ENCODE data around the gene OR8H3. TPM values are rescaled to one million over a fixed set of nuclear protein-coding genes. Genes with fewer than 3 reads are reported as not detected.

OR8H3 gene
- polyA plus RNA-seq, 1 experiment, result not detected

DNA sequence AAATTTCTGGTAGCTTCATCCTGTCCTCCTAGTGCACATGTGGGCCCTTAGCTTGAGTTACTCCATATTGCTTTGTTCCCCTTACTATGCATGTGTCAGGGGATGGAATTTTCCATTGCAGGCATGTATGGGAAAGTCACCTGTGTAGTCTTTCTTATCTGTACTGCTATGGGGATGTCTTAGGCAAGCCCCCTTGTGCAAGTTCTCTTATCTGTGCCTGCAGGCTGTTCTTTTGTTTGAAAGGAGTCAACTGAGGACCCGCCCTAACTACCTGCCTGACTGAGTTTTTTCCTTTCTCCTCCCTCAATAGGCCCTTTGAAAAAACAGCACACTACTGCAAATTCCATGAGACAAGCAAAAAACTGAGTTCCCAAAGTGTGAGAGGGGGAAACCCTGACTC lies 29.2 kb downstream of the OR8H3 start:
- ChIA-PET POLR2A (no interaction called here), CTCF (no interaction called here)
- H3K27me3 ChIP-seq (ENCODE audit: control insufficient read depth, insufficient read depth, low read length), result no peaks in the 10 kb centered on the region
- no peak overlapping the region for H3K4me3 ChIP-seq (ENCODE audit: low read depth, low read length)
- peaks cover 19% of the 10 kb centered on the region for H3K9me3 ChIP-seq (ENCODE audit: control insufficient read depth, insufficient read depth, low read length)
- TF ChIP-seq CTCF (IDR thresholded peaks at IDR 0.05; ENCODE audit: low read depth, low read length), result no peak
- no peak overlapping the region for H3K27ac ChIP-seq (ENCODE audit: low read depth, low read length)
- no peak for DNase-seq (ENCODE audit: low read depth, low spot score)

DNA sequence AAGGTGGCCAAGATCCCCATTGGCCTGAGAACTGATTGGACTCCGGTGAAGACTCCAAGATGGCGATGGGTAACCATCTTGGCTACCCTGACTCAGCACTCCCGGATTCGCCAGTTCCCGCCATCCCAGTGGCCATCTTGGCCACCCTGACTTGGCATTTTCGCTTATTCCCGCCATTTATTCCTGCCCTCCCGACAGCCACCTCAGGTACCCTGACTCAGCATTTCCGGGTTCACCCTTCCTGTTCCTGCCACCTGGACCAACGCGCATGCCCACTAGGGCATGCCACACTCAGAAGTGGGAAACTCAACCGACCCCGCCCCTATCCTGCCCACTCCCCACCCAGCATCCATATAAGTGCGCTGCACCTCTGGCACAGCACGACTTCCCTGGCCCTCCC lies 30.2 kb downstream of the OR8H3 start:
- TF ChIP-seq CTCF (IDR thresholded peaks at IDR 0.05; ENCODE audit: low read depth, low read length), result no peak
- no peaks in the 10 kb centered on the region for H3K27me3 ChIP-seq (ENCODE audit: control insufficient read depth, insufficient read depth, low read length)
- ChIA-PET POLR2A (no interaction called here), CTCF (no interaction called here)
- DNase-seq (ENCODE audit: low read depth, low spot score), result no peak
- no peak overlapping the region for H3K4me3 ChIP-seq (ENCODE audit: low read depth, low read length)
- no peak overlapping the region for H3K27ac ChIP-seq (ENCODE audit: low read depth, low read length)
- peaks cover 19% of the 10 kb centered on the region for H3K9me3 ChIP-seq (ENCODE audit: control insufficient read depth, insufficient read depth, low read length)

DNA sequence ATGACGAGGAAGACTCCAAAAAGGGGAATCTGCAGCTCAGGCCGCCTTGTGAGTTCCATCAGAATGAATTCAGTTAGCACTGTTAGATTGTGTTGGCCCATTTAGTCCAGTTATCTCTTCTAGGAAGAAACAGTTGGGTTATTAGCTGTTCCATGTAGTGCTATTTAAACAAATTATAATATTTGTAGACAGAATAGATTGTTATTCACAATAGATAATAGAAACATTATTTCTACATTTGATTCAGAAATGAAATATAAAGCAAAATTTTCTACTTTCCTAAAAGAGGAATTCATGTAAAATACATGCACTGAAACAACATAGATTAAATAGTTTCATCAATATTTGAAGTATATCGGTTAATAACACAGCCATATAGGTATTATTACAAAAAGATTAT lies 38.0 kb downstream of the OR8H3 start, which contains the start of gene OR8K5:
Gene OR8K5, minus strand, starts transcription at position 101 of the 400 bp plus-strand sequence. Its CDS starts 0 bp downstream, at position 101.
- Histone ChIP-seq H3K4me3 (ENCODE audit: low read depth, low read length) (no peak within 1 kb of the TSS), H3K27me3 (ENCODE audit: control insufficient read depth, insufficient read depth, low read length) (no peaks in the 10 kb centered on the region), H3K27ac (ENCODE audit: low read depth, low read length) (no peak within 1 kb of the TSS), H3K9me3 (ENCODE audit: control insufficient read depth, insufficient read depth, low read length) (peaks cover 7% of the 10 kb centered on the region)
- ChIA-PET CTCF (no interaction called here), POLR2A (no interaction called here)
- no peak for DNase-seq (ENCODE audit: low read depth, low spot score)
- no peak for TF ChIP-seq CTCF (IDR thresholded peaks at IDR 0.05; ENCODE audit: low read depth, low read length)

DNA sequence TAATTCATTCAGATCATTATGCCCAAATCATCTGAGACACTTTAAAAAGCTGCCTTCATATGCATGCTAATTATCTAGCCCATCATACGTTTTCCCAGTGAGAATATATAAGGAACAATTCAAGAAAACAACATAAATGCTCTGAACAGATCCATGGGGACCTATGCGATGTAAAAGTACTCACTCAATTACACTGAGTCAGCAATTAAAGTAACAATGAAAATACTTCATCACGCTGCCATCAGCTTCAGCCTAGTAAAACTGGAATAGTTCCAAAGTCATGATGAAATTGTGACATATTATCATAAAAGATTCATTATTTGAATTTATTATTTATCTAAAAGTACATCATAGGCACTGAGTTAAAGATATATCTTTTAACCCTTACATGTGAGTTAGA lies 41.6 kb downstream of the OR8H3 start:
- H3K27me3 ChIP-seq (ENCODE audit: control insufficient read depth, insufficient read depth, low read length), result no peaks in the 10 kb centered on the region
- peaks cover 6% of the 10 kb centered on the region for H3K9me3 ChIP-seq (ENCODE audit: control insufficient read depth, insufficient read depth, low read length)
- H3K4me3 ChIP-seq (ENCODE audit: low read depth, low read length), result no peak overlapping the region
- CTCF ChIA-PET, result no interaction called here
- no peak overlapping the region for H3K27ac ChIP-seq (ENCODE audit: low read depth, low read length)
- no peak for TF ChIP-seq CTCF (IDR thresholded peaks at IDR 0.05; ENCODE audit: low read depth, low read length)
- POLR2A ChIA-PET, result no interaction called here
- no peak for DNase-seq (ENCODE audit: low read depth, low spot score)

GRCh38 chr11:56172256-56172830 lies 50.2 kb downstream of the OR8H3 start:
- H3K4me3 ChIP-seq (ENCODE audit: low read depth, low read length), result no peak overlapping the region
- ChIA-PET POLR2A (no interaction called here), CTCF (no interaction called here)
- H3K9me3 ChIP-seq (ENCODE audit: control insufficient read depth, insufficient read depth, low read length), result peaks cover 6% of the 10 kb centered on the region
- no peak for DNase-seq (ENCODE audit: low read depth, low spot score)
- H3K27ac ChIP-seq (ENCODE audit: low read depth, low read length), result no peak overlapping the region
- no peaks in the 10 kb centered on the region for H3K27me3 ChIP-seq (ENCODE audit: control insufficient read depth, insufficient read depth, low read length)
- TF ChIP-seq CTCF (IDR thresholded peaks at IDR 0.05; ENCODE audit: low read depth, low read length), result no peak

Small RNAs within 50 kb of the gene (small RNA-seq; reads per million reads assigned to genes)
- gene OR8I4P (ENCODE audit: insufficient read length, low read depth), result not detected

Other genes starting within 250 kb of the OR8H3 start
- gene TRIM51, start 239.1 kb upstream of the OR8H3 start, polyA plus RNA-seq (2011; rRNA removed), result not detected in 2 replicates
- not detected in 2 replicates for gene OR5W2, start 207.8 kb upstream of the OR8H3 start, polyA plus RNA-seq (2011; rRNA removed)
- gene OR5I1, start 186.0 kb upstream of the OR8H3 start, polyA plus RNA-seq (2011; rRNA removed), result not detected in 2 replicates
- gene OR10AG1, start 152.4 kb upstream of the OR8H3 start, polyA plus RNA-seq (2011; rRNA removed), result not detected in 2 replicates
- not detected in 2 replicates for gene OR5F1, start 127.7 kb upstream of the OR8H3 start, polyA plus RNA-seq (2011; rRNA removed)
- not detected in 2 replicates for gene OR5AS1, start 94.7 kb upstream of the OR8H3 start, polyA plus RNA-seq (2011; rRNA removed)
- gene OR8I2, start 29.1 kb upstream of the OR8H3 start, polyA plus RNA-seq (2011; rRNA removed), result not detected in 2 replicates
- not detected in 2 replicates for gene OR8H2, start 18.7 kb upstream of the OR8H3 start, polyA plus RNA-seq (2011; rRNA removed)
- gene OR8J3, start 17.8 kb downstream of the OR8H3 start, polyA plus RNA-seq (2011; rRNA removed), result not detected in 2 replicates
- not detected in 2 replicates for gene OR8K5, start 37.9 kb downstream of the OR8H3 start, polyA plus RNA-seq (2011; rRNA removed)
- not detected in 2 replicates for gene OR5J2, start 54.2 kb downstream of the OR8H3 start, polyA plus RNA-seq (2011; rRNA removed)
- not detected in 2 replicates for gene OR5T2, start 111.9 kb downstream of the OR8H3 start, polyA plus RNA-seq (2011; rRNA removed)
- not detected in 2 replicates for gene OR5T3, start 129.9 kb downstream of the OR8H3 start, polyA plus RNA-seq (2011; rRNA removed)
- not detected in 2 replicates for gene OR5T1, start 151.8 kb downstream of the OR8H3 start, polyA plus RNA-seq (2011; rRNA removed)
- not detected in 2 replicates for gene OR8H1, start 169.9 kb downstream of the OR8H3 start, polyA plus RNA-seq (2011; rRNA removed)
- gene OR8K3, start 192.8 kb downstream of the OR8H3 start, polyA plus RNA-seq (2011; rRNA removed), result not detected in 2 replicates
- gene OR8K1, start 223.7 kb downstream of the OR8H3 start, polyA plus RNA-seq (2011; rRNA removed), result not detected in 2 replicates
- not detected in 2 replicates for gene OR8J1, start 231.9 kb downstream of the OR8H3 start, polyA plus RNA-seq (2011; rRNA removed)